Activated naive CD4-positive, alpha-beta T cell treated with Interleukin-2 at 50 U/mL for 16 hours (primary cell): Measurements from ENCODE around the gene FADS2.
A peak's percentile ranks its signal among the peaks of the same experiment; 100 is the strongest.

Source experiments
- DNase-seq: peaks from one replicate; pipeline ENCODE4 v3.0.0-alpha.2; 2020

Gene FADS2

GRCh38 chr11:61797263-61797944, 30.7 kb upstream of the FADS2 start:
- peak; percentile 74 for DNase-seq

- no peak for DNase-seq
These were observed 28.3 kb upstream of the FADS2 start for GRCh38 chr11:61799665-61800284.

GRCh38 chr11:61800331-61801281, 27.5 kb upstream of the FADS2 start:
- DNase-seq = no peak

- DNase-seq = no peak
These were observed 25.5 kb upstream of the FADS2 start for GRCh38 chr11:61802605-61803004.

- DNase-seq = no peak
These were observed 24.0 kb upstream of the FADS2 start for GRCh38 chr11:61803889-61804647.

GRCh38 chr11:61805146-61805545, 23.0 kb upstream of the FADS2 start:
- DNase-seq = no peak

GRCh38 chr11:61806785-61807184, 21.3 kb upstream of the FADS2 start:
- DNase-seq = no peak

GRCh38 chr11:61810671-61811175, 17.4 kb upstream of the FADS2 start:
- DNase-seq = no peak

GRCh38 chr11:61811831-61812230, 16.3 kb upstream of the FADS2 start:
- DNase-seq = no peak

GRCh38 chr11:61812736-61813411, 15.2 kb upstream of the FADS2 start:
- no peak for DNase-seq

GRCh38 chr11:61814247-61814957, 13.7 kb upstream of the FADS2 start:
- DNase-seq = no peak

GRCh38 chr11:61814958-61815789, 12.9 kb upstream of the FADS2 start:
- DNase-seq = peak; percentile 33

- peak; percentile 63 for DNase-seq
These were observed 12.0 kb upstream of the FADS2 start for GRCh38 chr11:61815790-61816735.

GRCh38 chr11:61816736-61817455, 11.2 kb upstream of the FADS2 start, which contains the start of gene FADS1:
Gene FADS1 (minus strand): TSS chr11:61817003. CDS start chr11:61816929, 74 bp downstream.
- peak; percentile 74 for DNase-seq

- DNase-seq = no peak
These were observed 10.5 kb upstream of the FADS2 start for GRCh38 chr11:61817471-61818202.

- DNase-seq = no peak
These were observed 7.9 kb upstream of the FADS2 start for GRCh38 chr11:61820174-61820573.

GRCh38 chr11:61826930-61827570, 1.1 kb upstream of the FADS2 start:
- no peak for DNase-seq
